HepG2 (cell line): ENCODE measurements around the gene TBC1D14. TPM values are rescaled to one million over a fixed set of nuclear protein-coding genes. Genes with fewer than 3 reads are reported as not detected.

Experiments
- ATAC-seq: fragments of 200-7000 bp; cut with Tn5 transposase; 3 replicates; pipeline ENCODE4 v1.9.1; 2020; ENCODE audit warnings: mild to moderate bottlenecking, moderate library complexity
- BruUV-seq: library from RNA; stranded (reverse); fragments of 400-500 nt; replicated peaks from 2 replicates; lab custom pipeline; 2021; lab: Mats Ljungman, UMichigan
- CTCF ChIA-PET: fragments of 300-600 bp; formaldehyde crosslinking; extraction: SDS; loops from one replicate; lab custom pipeline; 2021; ENCODE audit warnings: low total read pairs, inconsistent platforms, low intra/inter-chr PET ratio; lab: Yijun Ruan, JAX
- POLR2A ChIA-PET: fragments of 350-600 bp; sonication (Branson Sonifier 250); formaldehyde crosslinking; loops from one replicate; lab custom pipeline; 2020; ENCODE audit warnings: antibody characterized with exemption, inconsistent platforms; lab: Yijun Ruan, JAX
- DNase-seq: peaks from one replicate; pipeline ENCODE4 v3.0.0-alpha.2; 2015; ENCODE audit warnings: low spot score
- FAIRE-seq: peaks from 3 replicates; lab custom pipeline; 2011; peaks lifted over from hg19 to GRCh38; lab: Jason Lieb, UNC
- H2AFZ ChIP-seq: one replicate; pipeline ENCODE4 v1.6.1; 2011; ENCODE audit warnings: low read length, inconsistent platforms
- H3K27ac ChIP-seq: fragments of 300-600 bp; 3 replicates; pipeline ENCODE4 v1.8.0; 2011; ENCODE audit warnings: mixed run types, mild to moderate bottlenecking, mixed read lengths, low read length, inconsistent platforms; ENCODE audit not compliant: insufficient read depth; ENCODE audit errors: extremely low read length
- H3K27me3 ChIP-seq, 2 experiments: fragments of 200-600 bp in 1 of 2; 2 replicates in 1 of 2; 3 replicates in 1 of 2; pipeline versions ENCODE4 v1.6.0 to v1.8.0; 2011; ENCODE audit warnings: low read length in 2 of 2, mild to moderate bottlenecking in 2 of 2, moderate library complexity in 2 of 2, inconsistent platforms in 1 of 2; ENCODE audit not compliant: insufficient read depth in 2 of 2, control insufficient read depth in 1 of 2
- H3K36me3 ChIP-seq, 2 experiments: fragments of 200-600 bp in 1 of 2; replicated peaks in 1 of 2; 2 replicates in 1 of 2; 3 replicates in 1 of 2; pipeline versions ENCODE4 v1.5.1 to v1.8.0; 2011; ENCODE audit warnings: low read length in 2 of 2, inconsistent platforms in 1 of 2; ENCODE audit not compliant: insufficient read depth in 2 of 2, control insufficient read depth in 1 of 2
- H3K4me1 ChIP-seq: 2 replicates; pipeline ENCODE4 v1.5.1; 2012; ENCODE audit warnings: low read length, inconsistent platforms; ENCODE audit not compliant: insufficient read depth
- H3K4me2 ChIP-seq: 2 replicates; pipeline ENCODE4 v1.6.0; 2011; ENCODE audit warnings: low read depth, low read length, inconsistent platforms
- H3K4me3 ChIP-seq, 3 experiments: fragments of 200-600 bp in 1 of 3; sonication (generic), shearing (Covaris generic) in 1 of 3; replicated peaks in 1 of 3; 2 replicates each; pipeline ENCODE4 v1.5.1; 2011 to 2016; ENCODE audit warnings: low read length in 3 of 3, inconsistent platforms in 2 of 3, low read depth in 2 of 3, mild to moderate bottlenecking in 2 of 3, control low read depth in 1 of 3, mixed read lengths in 1 of 3; ENCODE audit not compliant: insufficient read depth in 1 of 3
- H3K79me2 ChIP-seq: one replicate; pipeline ENCODE4 v1.6.1; 2011; ENCODE audit warnings: low read length, inconsistent platforms; ENCODE audit not compliant: insufficient read depth
- H3K9ac ChIP-seq: 2 replicates; pipeline ENCODE4 v1.6.0; 2011; ENCODE audit warnings: mild to moderate bottlenecking, low read depth, low read length, inconsistent platforms; ENCODE audit not compliant: insufficient read depth
- H3K9me3 ChIP-seq: 2 replicates; pipeline ENCODE4 v1.5.1; 2012; ENCODE audit warnings: mild to moderate bottlenecking, low read length
- H4K20me1 ChIP-seq: 2 replicates; pipeline ENCODE4 v1.6.0; 2011; ENCODE audit warnings: inconsistent platforms, mild to moderate bottlenecking, low read length, moderate library complexity; ENCODE audit not compliant: insufficient read depth
- EED ChIP-seq: sonication (generic); formaldehyde crosslinking; IDR thresholded peaks from 2 replicates; pipeline ENCODE4 v1.5.0; 2020; ENCODE audit warnings: mild to moderate bottlenecking, missing genetic modification reagents
- ELF4 ChIP-seq: sonication (generic); formaldehyde crosslinking; IDR thresholded peaks from 2 replicates; pipeline ENCODE4 v1.5.0; 2020; ENCODE audit warnings: missing genetic modification reagents, mild to moderate bottlenecking, moderate library complexity, borderline replicate concordance
- HNRNPLL ChIP-seq: fragments of 200-400 bp; formaldehyde crosslinking; IDR thresholded peaks from 2 replicates; pipeline ENCODE4 v1.6.1; 2017; ENCODE audit warnings: mild to moderate bottlenecking, low read depth, low read length; ENCODE audit not compliant: poor library complexity, severe bottlenecking
- HOMEZ ChIP-seq: IDR thresholded peaks from 2 replicates; pipeline ENCODE4 v1.6.1; 2016; ENCODE audit warnings: low read depth
- HOXD1 ChIP-seq: sonication (generic); formaldehyde crosslinking; IDR thresholded peaks from 2 replicates; pipeline ENCODE4 v1.5.0; 2020; ENCODE audit warnings: missing genetic modification reagents
- JUN ChIP-seq: sonication (generic); formaldehyde crosslinking; IDR thresholded peaks from 2 replicates; pipeline ENCODE4 v1.4.0; 2020; ENCODE audit warnings: mild to moderate bottlenecking, missing genetic modification reagents
- KDM4B ChIP-seq: sonication (generic); formaldehyde crosslinking; IDR thresholded peaks from 2 replicates; pipeline ENCODE4 v1.4.0; 2020; ENCODE audit warnings: missing genetic modification reagents
- SETDB1 ChIP-seq: sonication (generic); formaldehyde crosslinking; IDR thresholded peaks from 2 replicates; pipeline ENCODE4 v1.5.1; 2020; ENCODE audit warnings: missing genetic modification reagents, mild to moderate bottlenecking, borderline replicate concordance
- SMAD9 ChIP-seq: sonication (generic); formaldehyde crosslinking; IDR thresholded peaks from 2 replicates; pipeline ENCODE4 v1.5.1; 2020; ENCODE audit warnings: mild to moderate bottlenecking, missing genetic modification reagents
- TEF ChIP-seq: sonication (generic); formaldehyde crosslinking; IDR thresholded peaks from 2 replicates; pipeline ENCODE4 v1.5.0; 2020; ENCODE audit warnings: missing genetic modification reagents
- ZNF44 ChIP-seq: sonication (generic); formaldehyde crosslinking; IDR thresholded peaks from 2 replicates; pipeline ENCODE4 v1.5.1; 2020; ENCODE audit warnings: mild to moderate bottlenecking, missing genetic modification reagents
- ZNF496 ChIP-seq: sonication (generic); formaldehyde crosslinking; IDR thresholded peaks from 2 replicates; pipeline ENCODE4 v1.8.1; 2023; ENCODE audit warnings: mild to moderate bottlenecking, moderate library complexity, missing genetic modification reagents; ENCODE audit not compliant: insufficient replicate concordance
- WGBS: methylation state at CpG from one replicate; pipeline ENCODE4 v1.1.6; 2017; ENCODE audit warnings: low lambda C conversion rate; 5-methylcytosine and 5-hydroxymethylcytosine counted together
- in situ Hi-C: cut with HindIII; loops from 2 replicates; pipeline ENCODE4 v1.10.0; 2017; ENCODE audit warnings: low pct_unique_long_range_greater_than_20kb; ENCODE audit not compliant: extremely low pct_ligation_motif_present
- intact Hi-C: fragments of 100-400 bp; cut with micrococcal nuclease; formaldehyde crosslinking; loops from one replicate; pipeline ENCODE4 v1.10.0; 2022; ENCODE audit not compliant: unreplicated experiment
- polyA plus RNA-seq, 8 experiments: library from polyadenylated mRNA; depleted of rRNA in 3 of 8; stranded (reverse) in 7 of 8; unstranded in 1 of 8; fragments of >200 nt; fragmentation: Illumina TruSeq in 4 of 8; extraction: Trizol in 4 of 8; gene quantifications; 2 replicates each; pipeline versions ENCODE4 v1.2.1 to v1.2.3, GENCODE V29; 2011 to 2016; ENCODE audit warnings: low read depth in 4 of 8, missing spikeins in 1 of 8, mixed read lengths in 1 of 8; ENCODE audit not compliant: insufficient read depth in 1 of 8
- total RNA-seq, 5 experiments: library from RNA; depleted of rRNA; stranded (reverse); fragments of >200 nt; fragmentation: Illumina TruSeq; extraction: Trizol; gene quantifications; 2 replicates each; pipeline ENCODE4 v1.2.3, GENCODE V29; 2016; ENCODE audit warnings: low read depth in 1 of 5

Gene TBC1D14
- total and polyA plus RNA-seq, 2 of the 13 experiments (the other 11 are each of a cell fraction or from before 2014, with no cell fraction given) = 29.5 to 46.5 TPM

- no peak overlapping the region for H3K4me2 ChIP-seq
- H3K79me2 ChIP-seq = peaks cover 61% of the 10 kb centered on the region
These were observed 81.0 kb downstream of the TBC1D14 start for GRCh38 chr4:6990661-6991060.

GRCh38 chr4:6991249-6991648 is 81.6 kb downstream of the TBC1D14 start:
- ATAC-seq = no peak
- peaks cover 4 to 45% of the 10 kb centered on the region in 2 experiments; a peak in 4 of 5 replicates for H3K36me3 ChIP-seq
- in situ Hi-C loops (no loop called here), intact Hi-C loops (no loop called here)
- no peak overlapping the region for H2AFZ ChIP-seq
- no peak for TF ChIP-seq ZNF496 (CRISPR knock-in tag)
- TF ChIP-seq ELF4 (CRISPR knock-in tag) = no peak
- no peak for TF ChIP-seq SETDB1
- no peak for TF ChIP-seq TEF (CRISPR knock-in tag)
- no peak for TF ChIP-seq KDM4B (CRISPR knock-in tag)
- no peak for TF ChIP-seq ZNF44 (CRISPR knock-in tag)
- H3K27me3 ChIP-seq = no peaks in the 10 kb centered on the region; a peak in 1 of 5 replicates
- 98% methylated on average over 6 of the region's 11 CpGs for WGBS
- peaks cover 29% of the 10 kb centered on the region for H4K20me1 ChIP-seq
- no peak overlapping the region for H3K9ac ChIP-seq
- H3K4me2 ChIP-seq = no peak overlapping the region
- ChIA-PET CTCF (no interaction called here), POLR2A (no interaction called here)
- peaks cover 22% of the 10 kb centered on the region for H3K4me1 ChIP-seq
- H3K9me3 ChIP-seq = no peaks in the 10 kb centered on the region
- peaks cover 55% of the 10 kb centered on the region for H3K79me2 ChIP-seq
- FAIRE-seq = no peak
- H3K4me3 ChIP-seq = no peak overlapping the region
- BruUV-seq = no TSS peak
- no peak for DNase-seq
- no peak overlapping the region for H3K27ac ChIP-seq

More at GRCh38 chr4:6990661-6991060, 81.0 kb downstream of the TBC1D14 start:
- FAIRE-seq = no peak
- CTCF ChIA-PET = no interaction called here
- H3K4me1 ChIP-seq = peaks cover 28% of the 10 kb centered on the region
- DNase-seq = no peak
- WGBS = 92% methylated on average over 6 of the region's 6 CpGs
- intact Hi-C loops (no loop called here), in situ Hi-C loops (no loop called here)
- H3K27ac ChIP-seq = no peak overlapping the region
- peaks cover 29% of the 10 kb centered on the region for H4K20me1 ChIP-seq
- POLR2A ChIA-PET = no interaction called here
- no peak overlapping the region for H2AFZ ChIP-seq
- ATAC-seq = no peak
- H3K27me3 ChIP-seq = no peaks in the 10 kb centered on the region; a peak in 1 of 5 replicates
- TF ChIP-seq EED (no peak), HNRNPLL (no peak), JUN (no peak), HOXD1 (CRISPR knock-in tag) (no peak), HOMEZ (CRISPR knock-in tag) (no peak), SMAD9 (CRISPR knock-in tag) (no peak)
- H3K4me3 ChIP-seq = no peak overlapping the region
- no peak overlapping the region for H3K9ac ChIP-seq
- peaks cover 4 to 42% of the 10 kb centered on the region in 2 experiments; a peak in 4 of 5 replicates for H3K36me3 ChIP-seq
- no TSS peak for BruUV-seq
- H3K9me3 ChIP-seq = no peaks in the 10 kb centered on the region
